ENCODE data around the gene DPYD.

The DPYD gene

GRCh38 chr1:97170300-97170699 lies 750.5 kb downstream of the DPYD start:
- no peak for DNase-seq

- DNase-seq: no peak
These were observed 752.8 kb downstream of the DPYD start for GRCh38 chr1:97168056-97168455.

DNA sequence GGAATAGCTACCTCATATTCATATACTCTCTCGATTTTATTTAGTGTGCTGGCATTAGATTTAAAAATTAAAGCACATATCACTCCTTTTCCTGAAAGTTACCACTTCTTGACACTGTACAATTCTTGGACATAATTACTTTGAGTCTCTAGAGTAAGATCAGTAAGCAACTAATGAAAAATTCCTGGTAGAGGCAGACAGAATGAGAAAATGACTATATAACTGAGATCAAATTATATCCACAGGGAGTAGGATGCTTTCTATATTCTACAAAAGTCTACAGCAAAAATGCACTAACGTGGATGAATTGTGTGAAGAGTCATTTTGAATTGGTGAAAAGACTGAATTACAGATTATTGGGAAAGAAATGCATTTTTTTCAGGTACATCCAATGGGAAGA lies 753.6 kb downstream of the DPYD start:
- DNase-seq: no peak

GRCh38 chr1:97166626-97167025 lies 754.2 kb downstream of the DPYD start:
- no peak for DNase-seq

GRCh38 chr1:97164276-97164639 lies 756.6 kb downstream of the DPYD start:
- DNase-seq: no peak

- DNase-seq: no peak
These were observed 757.1 kb downstream of the DPYD start for GRCh38 chr1:97163591-97164275.

DNA sequence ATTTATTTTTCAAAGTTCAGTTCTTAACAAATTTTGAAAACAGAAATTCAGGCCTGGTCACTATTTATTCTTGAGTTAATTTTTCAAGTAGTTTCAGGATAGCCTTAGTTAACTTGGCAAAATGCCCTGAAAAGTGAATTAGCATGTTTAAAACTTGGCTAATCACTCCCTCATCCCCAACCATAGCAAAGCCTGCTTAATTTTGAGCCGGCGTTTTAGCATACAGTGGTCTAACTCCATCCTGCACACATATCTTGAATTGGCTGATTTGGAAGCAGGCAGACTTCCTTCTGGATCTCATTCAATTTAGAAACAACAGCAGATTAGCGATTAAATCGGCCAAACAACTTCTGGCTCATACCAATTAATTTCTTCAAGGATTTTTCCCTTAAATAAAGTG lies 760.0 kb downstream of the DPYD start:
- DNase-seq: no peak

DNA sequence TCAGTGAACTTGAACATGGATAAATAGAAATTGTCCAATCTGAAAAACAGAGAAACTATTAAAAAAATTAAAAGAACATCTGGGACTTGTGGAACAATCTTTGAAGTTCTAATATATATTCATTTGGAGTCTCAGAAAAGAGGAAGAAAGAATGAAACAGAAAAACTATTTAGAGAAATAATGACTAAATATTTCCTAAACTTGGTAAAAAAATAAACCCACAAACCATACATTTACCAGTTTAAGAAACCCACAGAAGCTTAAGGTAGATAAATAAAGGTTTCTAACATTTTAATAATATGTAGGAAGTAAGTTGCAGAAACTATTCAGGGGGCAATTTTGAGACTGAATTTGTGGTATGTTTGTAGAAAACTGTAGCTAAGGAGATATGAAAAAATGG lies 761.5 kb downstream of the DPYD start:
- DNase-seq: no peak

- DNase-seq: no peak
These were observed 762.1 kb downstream of the DPYD start for GRCh38 chr1:97158691-97159096.

- DNase-seq: no peak
These were observed 762.8 kb downstream of the DPYD start for GRCh38 chr1:97157991-97158390.

GRCh38 chr1:97151651-97152050 lies 769.2 kb downstream of the DPYD start:
- DNase-seq: no peak

DNA sequence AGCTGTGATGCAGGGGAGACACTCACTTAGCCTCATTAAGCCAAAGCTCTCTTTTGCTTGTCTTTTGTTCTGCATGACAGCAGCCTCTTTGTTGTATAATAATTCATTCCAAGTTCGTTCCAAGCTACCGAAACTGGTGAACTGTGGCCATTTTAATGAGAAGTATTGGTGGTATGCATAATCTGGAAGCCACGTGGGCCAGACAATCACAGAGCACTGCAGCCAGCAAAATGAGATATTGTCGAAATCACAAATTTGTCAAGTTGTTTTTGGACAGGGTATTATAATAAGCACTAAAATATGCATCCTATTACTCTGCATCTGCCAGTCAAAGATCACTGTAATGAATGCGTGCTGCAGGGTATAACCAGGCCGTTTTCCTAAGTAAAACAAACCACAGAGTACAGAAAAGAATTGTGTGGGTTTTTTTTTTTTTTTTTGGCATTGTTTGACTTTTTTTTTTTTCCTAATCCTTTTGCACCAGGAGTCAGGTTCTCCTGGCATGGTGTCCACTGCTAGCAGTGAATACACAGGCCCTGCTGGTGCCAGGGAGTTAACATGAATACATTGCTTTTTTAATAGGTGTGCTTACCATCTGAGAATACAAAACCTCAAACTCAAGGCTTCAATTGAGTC lies 775.4 kb downstream of the DPYD start:
- peak; percentile 36 to 58 for DNase-seq

- DNase-seq: no peak
These were observed 776.3 kb downstream of the DPYD start for GRCh38 chr1:97144527-97144926.

- no peak for DNase-seq
These were observed 777.5 kb downstream of the DPYD start for GRCh38 chr1:97143236-97143882.

- no peak for DNase-seq
These were observed 780.2 kb downstream of the DPYD start for GRCh38 chr1:97140611-97141010.

DNA sequence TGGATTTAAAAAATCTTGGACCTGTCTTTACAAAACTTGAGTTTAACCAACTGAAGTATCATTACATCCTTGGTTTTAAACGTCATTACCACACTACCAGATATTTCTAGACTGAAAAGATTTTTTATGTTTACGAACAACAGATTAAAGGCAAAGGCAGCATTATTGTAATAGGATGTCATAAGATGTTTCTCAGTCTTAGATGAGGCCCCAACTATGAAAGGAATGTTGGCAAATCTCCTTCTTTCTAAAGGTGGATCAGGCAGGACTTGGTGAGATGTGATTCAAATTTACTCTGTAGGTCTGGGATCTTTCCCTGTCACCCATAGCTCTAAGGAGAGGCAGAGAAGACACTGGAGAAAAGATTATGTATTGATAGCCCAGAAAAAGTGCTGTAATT lies 781.3 kb downstream of the DPYD start:
- DNase-seq: no peak

GRCh38 chr1:97138515-97139032 lies 782.3 kb downstream of the DPYD start:
- peak in 1 of 2 experiments; percentile 1 for DNase-seq

DNA sequence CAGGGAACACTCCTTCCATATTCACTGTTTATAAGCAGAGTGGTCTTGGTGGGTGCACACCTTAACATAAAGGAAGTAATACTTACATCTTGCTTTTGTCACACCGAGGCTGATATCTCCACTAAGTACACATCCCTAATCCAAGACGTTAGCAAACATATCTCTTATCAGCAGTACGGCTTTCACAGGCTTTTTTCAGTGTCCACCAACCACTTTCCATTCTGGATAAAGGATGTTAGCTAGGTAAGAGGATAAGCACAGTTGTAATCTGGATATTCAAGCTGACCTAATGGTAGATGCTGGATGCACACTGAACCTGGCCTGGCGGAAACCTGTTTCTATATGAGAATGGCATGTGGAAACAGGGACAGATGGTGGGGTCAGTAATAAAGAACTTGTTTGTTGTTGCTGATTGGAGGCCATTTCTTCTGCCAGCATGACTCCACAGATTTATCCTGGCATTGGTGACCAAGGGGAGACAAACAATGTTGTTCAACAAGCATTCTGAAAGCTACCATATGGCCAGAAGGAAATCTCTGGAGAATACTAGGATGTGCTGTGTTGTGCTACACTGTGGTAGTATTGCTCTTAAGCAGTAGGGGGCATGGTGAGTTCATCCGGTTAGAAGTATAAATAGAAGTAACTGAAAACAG lies 782.8 kb downstream of the DPYD start:
- DNase-seq: peak; percentile 77 to 88

GRCh38 chr1:97136996-97137395 lies 783.8 kb downstream of the DPYD start:
- DNase-seq: no peak

DNA sequence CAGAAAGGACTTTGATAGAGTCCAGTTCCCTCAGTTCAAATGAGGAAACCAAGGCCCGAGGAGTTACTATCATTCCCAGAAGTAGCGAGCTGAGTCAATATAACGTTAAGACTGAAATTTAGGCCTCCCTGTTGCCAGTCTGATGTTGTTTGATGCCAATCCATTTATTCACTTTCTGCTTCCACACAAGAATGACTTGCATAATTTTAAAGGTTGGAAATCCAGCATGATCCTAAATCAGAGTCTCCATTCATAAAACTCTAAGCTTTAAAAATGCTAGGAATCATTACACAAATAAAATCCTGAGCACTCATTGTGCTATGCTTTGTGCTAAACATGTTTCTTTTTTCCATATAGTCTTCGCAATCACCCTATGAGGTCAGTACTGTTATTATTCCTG lies 784.9 kb downstream of the DPYD start:
- DNase-seq: no peak

DNA sequence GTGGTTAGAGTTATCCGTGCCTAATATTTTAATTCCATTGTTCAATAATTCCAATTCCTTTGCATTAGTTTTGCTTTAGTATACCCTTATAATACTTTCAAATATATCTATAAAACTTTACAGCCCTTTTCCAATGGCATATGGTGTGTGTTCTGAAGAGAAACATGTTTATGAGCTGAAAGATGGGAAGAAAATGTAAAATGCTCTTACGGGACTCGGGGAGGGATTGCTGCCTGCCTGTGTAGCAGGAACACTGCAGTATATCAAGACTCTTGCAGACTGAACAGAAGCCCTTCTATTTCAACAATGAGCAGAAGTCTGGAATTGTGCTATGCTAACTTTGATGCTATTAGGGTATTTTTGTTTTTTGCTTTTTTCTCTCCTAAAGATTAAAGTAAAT lies 792.4 kb downstream of the DPYD start:
- DNase-seq: no peak

DNA sequence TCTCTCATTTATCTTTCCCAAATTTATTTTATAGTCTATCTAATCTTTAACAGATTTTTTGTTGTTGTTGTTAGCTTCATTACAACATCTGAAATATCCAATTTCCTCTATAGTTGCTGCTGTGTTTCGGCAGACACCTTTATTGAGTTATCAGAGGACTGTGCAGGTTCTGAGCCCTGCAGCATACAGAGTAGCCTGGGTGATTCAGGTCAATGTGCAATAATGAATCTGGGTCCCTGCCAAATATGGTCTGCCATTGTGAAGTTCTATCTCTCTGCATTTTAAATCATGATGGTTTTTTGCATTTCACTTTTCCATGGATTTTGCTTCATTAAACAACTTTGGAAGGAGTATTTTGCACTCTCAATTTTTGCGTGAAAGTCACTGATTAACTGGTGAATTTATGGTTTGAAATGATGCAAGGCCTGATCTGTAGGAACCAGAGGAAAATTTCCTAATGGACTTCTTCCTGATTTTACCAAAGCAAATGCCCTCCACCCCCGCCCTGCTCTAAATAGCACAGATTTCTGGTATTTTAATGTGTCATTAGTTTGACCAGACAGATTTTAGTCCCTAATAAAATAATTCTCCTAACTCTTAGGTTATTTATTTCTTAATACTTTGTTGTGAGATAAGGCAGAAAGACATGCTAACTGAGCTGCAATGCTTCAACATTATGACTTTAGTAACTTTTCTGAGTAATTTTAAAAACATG lies 797.0 kb downstream of the DPYD start:
- DNase-seq: no peak

DNA sequence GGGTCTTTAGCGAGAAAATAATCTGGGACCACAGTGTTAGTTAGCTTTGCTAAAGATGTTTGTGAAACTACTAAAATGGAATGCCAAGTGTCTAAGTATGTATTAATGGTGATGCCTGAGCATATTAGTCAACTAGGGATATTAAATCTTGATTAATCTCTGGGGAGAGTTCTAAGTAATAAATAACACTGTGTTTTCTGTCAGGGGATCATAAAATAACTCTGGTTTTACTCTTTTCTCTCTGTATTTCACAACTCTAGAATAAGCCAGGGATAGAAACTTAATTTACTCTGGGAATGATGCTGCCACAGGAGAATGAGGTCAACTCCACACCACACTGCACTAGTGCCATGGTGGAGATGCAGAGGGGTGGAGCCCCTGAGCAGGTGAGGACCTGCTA lies 800.0 kb downstream of the DPYD start:
- no peak for DNase-seq

All from NCI-H2081 (cell line).